Endodermal cell (in vitro differentiated cells): ENCODE data around the gene CAPN9. TPM values are rescaled to one million over a fixed set of nuclear protein-coding genes. Genes with fewer than 3 reads are reported as not detected.

Experiments
- DNase-seq: peaks from one replicate; pipeline ENCODE4 v3.0.0-alpha.2; 2017
- H3K27ac ChIP-seq: 2 replicates; pipeline ENCODE4 v1.5.1; 2013; ENCODE audit warnings: mild to moderate bottlenecking, low read depth, low read length, moderate library complexity
- H3K27me3 ChIP-seq: 2 replicates; pipeline ENCODE4 v1.6.1; 2013; ENCODE audit warnings: mild to moderate bottlenecking, low read length, moderate library complexity; ENCODE audit not compliant: insufficient read depth, control insufficient read depth, poor library complexity, severe bottlenecking
- H3K36me3 ChIP-seq: 2 replicates; pipeline ENCODE4 v1.7.0; 2013; ENCODE audit warnings: mild to moderate bottlenecking, low read length, moderate library complexity; ENCODE audit not compliant: control insufficient read depth, insufficient read depth
- H3K4me1 ChIP-seq: one replicate; pipeline ENCODE4 v1.7.0; 2013; ENCODE audit warnings: low read length; ENCODE audit not compliant: control insufficient read depth, insufficient read depth
- H3K4me3 ChIP-seq: 2 replicates; pipeline ENCODE4 v1.5.1; 2013; ENCODE audit warnings: mild to moderate bottlenecking, low read length, moderate library complexity
- H3K9ac ChIP-seq: 2 replicates; pipeline ENCODE4 v1.6.1; 2013; ENCODE audit warnings: mild to moderate bottlenecking, low read length, moderate library complexity; ENCODE audit not compliant: poor library complexity, severe bottlenecking; ENCODE audit errors: extremely low read depth
- H3K9me3 ChIP-seq: 2 replicates; pipeline ENCODE4 v1.6.1; 2013; ENCODE audit warnings: mild to moderate bottlenecking, low read length, moderate library complexity; ENCODE audit not compliant: control insufficient read depth
- H3K27ac Mint-ChIP-seq: 2 replicates; pipeline ENCODE4 v1.8.0; 2020; ENCODE audit warnings: mixed read lengths
- H3K27me3 Mint-ChIP-seq: 2 replicates; pipeline ENCODE4 v1.8.0; 2021; ENCODE audit warnings: mild to moderate bottlenecking, mixed read lengths; ENCODE audit not compliant: insufficient read depth
- H3K36me3 Mint-ChIP-seq: 2 replicates; pipeline ENCODE4 v1.8.0; 2020; ENCODE audit warnings: low read depth, mixed read lengths
- H3K4me1 Mint-ChIP-seq: 2 replicates; pipeline ENCODE4 v1.8.0; 2020; ENCODE audit warnings: mixed read lengths
- H3K4me3 Mint-ChIP-seq: 2 replicates; pipeline ENCODE4 v1.8.0; 2020; ENCODE audit warnings: mild to moderate bottlenecking, moderate library complexity, mixed read lengths
- H3K9me3 Mint-ChIP-seq: 2 replicates; pipeline ENCODE4 v1.8.0; 2020; ENCODE audit warnings: mild to moderate bottlenecking, mixed read lengths
- CTCF ChIP-seq: fragments of 200-600 bp; sonication (generic); conservative IDR thresholded peaks from 2 replicates; pipeline ENCODE4 v1.5.0; 2021; ENCODE audit warnings: antibody characterized with exemption, mild to moderate bottlenecking
- WGBS, 2 experiments: methylation state at CpG; one replicate each; pipeline versions ENCODE4 v1.1.5 to v1.1.7; 2013; ENCODE audit warnings: missing lambda C conversion rate in 2 of 2, mixed read lengths in 1 of 2; ENCODE audit not compliant: insufficient coverage in 1 of 2, insufficient read length in 1 of 2; 5-methylcytosine and 5-hydroxymethylcytosine counted together
- total RNA-seq, 2 donors: library from RNA; stranded (reverse); fragmentation: NEBNext Ultra II Directional in 1 of 2; extraction: Animal tissue kit (Norgen Biotek cat#: 25700) in 1 of 2; gene quantifications; 2 replicates in 1 of 2; 3 replicates in 1 of 2; pipeline ENCODE4 v1.2.1, GENCODE V29; 2021

CAPN9 gene
- total RNA-seq, 2 donors from 2014 or later: 1.1 TPM

GRCh38 chr1:230757856-230758708, 10.9 kb downstream of the CAPN9 start:
- no peaks in the 10 kb centered on the region for H3K36me3 Mint-ChIP-seq
- no peak overlapping the region for H3K4me3 Mint-ChIP-seq

GRCh38 chr1:230758709-230759368, 11.7 kb downstream of the CAPN9 start:
- TF ChIP-seq CTCF: no peak
- 83 to 88% methylated on average over 5 to 8 of the region's 8 CpGs for WGBS, 2 experiments
- H3K27ac ChIP-seq: no peak overlapping the region

More at GRCh38 chr1:230757856-230758708, 10.9 kb downstream of the CAPN9 start:
- TF ChIP-seq CTCF: no peak
- Histone ChIP-seq H3K4me3 (no peak overlapping the region), H3K27ac (no peak overlapping the region), H3K9ac (no peak overlapping the region), H3K9me3 (no peaks in the 10 kb centered on the region), H3K36me3 (no peaks in the 10 kb centered on the region), H3K4me1 (no peaks in the 10 kb centered on the region), H3K27me3 (no peaks in the 10 kb centered on the region)
- 82 to 96% methylated on average over 9 to 16 of the region's 16 CpGs for WGBS, 2 experiments
- no peaks in the 10 kb centered on the region for H3K9me3 Mint-ChIP-seq
- H3K27me3 Mint-ChIP-seq: no peaks in the 10 kb centered on the region
- no peak for DNase-seq
- H3K4me1 Mint-ChIP-seq: peaks cover 8% of the 10 kb centered on the region
- no peak overlapping the region for H3K27ac Mint-ChIP-seq

GRCh38 chr1:230759369-230760065, 12.3 kb downstream of the CAPN9 start:
- WGBS, 2 experiments: 95% methylated on average over 5 to 7 of the region's 7 CpGs
- H3K27me3 Mint-ChIP-seq: peaks cover 5% of the 10 kb centered on the region
- no peak overlapping the region for H3K27ac Mint-ChIP-seq
- Histone ChIP-seq H3K4me1 (no peaks in the 10 kb centered on the region), H3K27me3 (no peaks in the 10 kb centered on the region), H3K4me3 (no peak overlapping the region), H3K9ac (no peak overlapping the region), H3K9me3 (no peaks in the 10 kb centered on the region), H3K27ac (no peak overlapping the region), H3K36me3 (no peaks in the 10 kb centered on the region)
- H3K4me1 Mint-ChIP-seq: peaks cover 3% of the 10 kb centered on the region
- peaks cover 1% of the 10 kb centered on the region for H3K9me3 Mint-ChIP-seq
- no peaks in the 10 kb centered on the region for H3K36me3 Mint-ChIP-seq
- no peak overlapping the region for H3K4me3 Mint-ChIP-seq
- TF ChIP-seq CTCF: no peak
- no peak for DNase-seq

More at GRCh38 chr1:230758709-230759368, 11.7 kb downstream of the CAPN9 start:
- no peak overlapping the region for H3K4me3 Mint-ChIP-seq
- Histone ChIP-seq H3K4me3 (no peak overlapping the region), H3K27me3 (no peaks in the 10 kb centered on the region), H3K9ac (no peak overlapping the region), H3K9me3 (no peaks in the 10 kb centered on the region), H3K4me1 (no peaks in the 10 kb centered on the region), H3K36me3 (no peaks in the 10 kb centered on the region)
- peaks cover 1% of the 10 kb centered on the region for H3K9me3 Mint-ChIP-seq
- H3K27me3 Mint-ChIP-seq: peaks cover 2% of the 10 kb centered on the region
- H3K36me3 Mint-ChIP-seq: no peaks in the 10 kb centered on the region
- H3K4me1 Mint-ChIP-seq: peaks cover 3% of the 10 kb centered on the region
- no peak overlapping the region for H3K27ac Mint-ChIP-seq
- no peak for DNase-seq
